Vagina (tissue), 2 donors: ENCODE measurements around the gene NEUROG2. TPM values are rescaled to one million over a fixed set of nuclear protein-coding genes. Genes with fewer than 3 reads are reported as not detected.

ENCODE experiments used
- DNase-seq, 2 donors: peaks; one replicate each; pipeline ENCODE4 v3.0.0-alpha.2; 2017; ENCODE audit errors: extremely low spot score in 2 of 2
- H3K27ac ChIP-seq: fragments of 200-600 bp; sonication (generic); one replicate; pipeline ENCODE4 v1.5.1; 2019
- H3K27me3 ChIP-seq: fragments of 200-600 bp; sonication (generic); one replicate; pipeline ENCODE4 v1.5.1; 2019
- H3K36me3 ChIP-seq, 2 donors: fragments of 200-600 bp; sonication (generic); one replicate each; pipeline ENCODE4 v1.5.1; 2017 to 2019
- H3K4me1 ChIP-seq: fragments of 200-600 bp; sonication (generic); one replicate; pipeline ENCODE4 v1.5.1; 2019
- H3K4me3 ChIP-seq, 2 donors: fragments of 200-600 bp; sonication (generic); 1 replicate in 1 of 2; 2 replicates in 1 of 2; pipeline ENCODE4 v1.5.1; 2016 to 2019
- H3K9me3 ChIP-seq: fragments of 200-600 bp; sonication (generic); one replicate; pipeline ENCODE4 v1.5.1; 2019
- POLR2A ChIP-seq, 2 donors: fragments of 450-650 bp; IDR thresholded peaks; one replicate each; pipeline ENCODE4 v1.6.1; 2017; ENCODE audit warnings: antibody characterized with exemption in 2 of 2, mild to moderate bottlenecking in 2 of 2, moderate library complexity in 2 of 2
- POLR2AphosphoS5 ChIP-seq, 2 donors: sonication (generic); formaldehyde crosslinking; IDR thresholded peaks; one replicate each; pipeline ENCODE4 v1.9.0; 2017; ENCODE audit warnings: antibody characterized with exemption in 2 of 2, mild to moderate bottlenecking in 2 of 2, low read depth in 1 of 2; ENCODE audit not compliant: insufficient read depth in 1 of 2
- intact Hi-C: fragments of 100-400 bp; cut with DNase I; formaldehyde crosslinking; loops from one replicate; pipeline ENCODE4 v1.15.1; 2023
- total RNA-seq: library from RNA; depleted of rRNA; stranded (reverse); fragments of >200 nt; gene quantifications from one replicate; pipeline ENCODE4 v1.2.3, GENCODE V29; 2016
- TF ChIP-seq, protein P1 (sequence below), 3 experiments: fragments of 450-650 bp in 2 of 3; fragments of 200-600 bp in 1 of 3; sonication (generic) in 1 of 3; IDR thresholded peaks; one replicate each; pipeline ENCODE4 v1.5.1; 2017 to 2019; ENCODE audit warnings: antibody characterized with exemption in 3 of 3, mild to moderate bottlenecking in 2 of 3, moderate library complexity in 2 of 3

Gene NEUROG2
- total RNA-seq, 1 donor from 2014 or later = not detected

DNA sequence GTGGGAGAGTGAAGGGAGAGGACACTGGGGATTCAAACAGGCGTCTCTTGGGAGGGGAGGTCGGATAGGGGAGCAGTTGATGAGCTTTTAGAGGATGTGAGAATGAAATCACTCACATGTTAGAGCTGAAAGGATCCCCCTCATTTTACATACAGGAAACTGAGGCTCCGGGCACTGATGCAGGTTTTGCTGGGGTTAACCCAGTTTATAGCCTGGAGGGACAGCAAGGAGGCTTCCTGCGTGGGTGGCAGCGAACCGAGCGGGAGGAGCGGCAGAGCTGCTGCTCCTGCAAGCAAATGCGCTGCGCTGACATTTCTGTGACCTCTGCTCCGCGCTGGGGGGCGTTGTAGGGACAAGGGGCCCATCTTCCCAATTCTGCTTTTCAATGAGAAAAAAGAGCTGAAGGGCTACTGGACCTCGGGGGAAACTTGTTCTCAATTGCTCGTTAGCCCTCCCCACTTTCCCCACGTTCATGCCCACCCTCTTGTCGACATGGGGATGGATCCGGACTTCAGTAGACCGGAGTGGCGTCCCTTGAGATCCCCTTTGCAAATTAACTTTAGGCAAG is 1.2 kb upstream of the NEUROG2 start:
- DNase-seq = no peak
- no peak overlapping the region for H3K27ac ChIP-seq
- intact Hi-C loops = no loop called here
- peak overlapping the region; percentile 47 to 56 for H3K4me3 ChIP-seq
- H3K9me3 ChIP-seq = no peaks in the 10 kb centered on the region
- H3K4me1 ChIP-seq = peaks cover 30% of the 10 kb centered on the region
- H3K36me3 ChIP-seq = no peaks in the 10 kb centered on the region
- H3K27me3 ChIP-seq = peaks cover 23% of the 10 kb centered on the region
- TF ChIP-seq, protein P1, sequence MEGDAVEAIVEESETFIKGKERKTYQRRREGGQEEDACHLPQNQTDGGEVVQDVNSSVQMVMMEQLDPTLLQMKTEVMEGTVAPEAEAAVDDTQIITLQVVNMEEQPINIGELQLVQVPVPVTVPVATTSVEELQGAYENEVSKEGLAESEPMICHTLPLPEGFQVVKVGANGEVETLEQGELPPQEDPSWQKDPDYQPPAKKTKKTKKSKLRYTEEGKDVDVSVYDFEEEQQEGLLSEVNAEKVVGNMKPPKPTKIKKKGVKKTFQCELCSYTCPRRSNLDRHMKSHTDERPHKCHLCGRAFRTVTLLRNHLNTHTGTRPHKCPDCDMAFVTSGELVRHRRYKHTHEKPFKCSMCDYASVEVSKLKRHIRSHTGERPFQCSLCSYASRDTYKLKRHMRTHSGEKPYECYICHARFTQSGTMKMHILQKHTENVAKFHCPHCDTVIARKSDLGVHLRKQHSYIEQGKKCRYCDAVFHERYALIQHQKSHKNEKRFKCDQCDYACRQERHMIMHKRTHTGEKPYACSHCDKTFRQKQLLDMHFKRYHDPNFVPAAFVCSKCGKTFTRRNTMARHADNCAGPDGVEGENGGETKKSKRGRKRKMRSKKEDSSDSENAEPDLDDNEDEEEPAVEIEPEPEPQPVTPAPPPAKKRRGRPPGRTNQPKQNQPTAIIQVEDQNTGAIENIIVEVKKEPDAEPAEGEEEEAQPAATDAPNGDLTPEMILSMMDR (IDR thresholded peaks at IDR 0.05) = no peak
- TF ChIP-seq POLR2A (IDR thresholded peaks at IDR 0.05) = no peak
- no peak for TF ChIP-seq POLR2AphosphoS5 (IDR thresholded peaks at IDR 0.05; ENCODE audit: insufficient read depth in 1 of 2, low read depth in 1 of 2)

DNA sequence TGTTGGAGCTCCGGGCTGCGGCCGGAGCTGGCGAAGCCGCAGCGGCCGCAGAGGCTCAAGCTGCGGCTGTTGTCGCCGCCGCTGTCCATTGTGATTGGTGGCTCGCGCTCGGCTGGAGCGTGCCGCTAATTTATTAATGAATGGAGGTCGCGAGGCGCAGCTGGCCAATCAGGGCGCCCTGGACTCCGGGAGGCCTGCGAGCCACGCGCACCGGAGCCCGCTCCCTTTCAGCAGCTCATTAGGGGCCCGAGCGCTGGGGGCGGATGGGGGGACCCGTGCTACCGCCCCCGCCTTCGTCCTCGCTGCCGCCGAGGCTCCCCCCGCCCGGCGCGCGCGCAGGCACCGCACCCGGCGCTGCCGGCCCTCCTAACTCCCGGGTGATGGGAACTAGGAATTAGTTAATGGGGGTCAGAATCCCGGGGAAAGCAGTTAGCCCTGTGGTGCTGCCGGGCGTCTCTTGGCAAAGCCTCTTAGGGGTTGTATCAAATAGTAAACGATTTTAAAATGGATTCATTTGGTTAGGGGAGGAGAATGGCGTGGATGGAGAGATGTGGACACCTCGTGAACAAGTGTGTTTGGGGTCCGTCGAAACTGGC is 589 bp upstream of the NEUROG2 start:
- Histone ChIP-seq H3K36me3 (no peaks in the 10 kb centered on the region), H3K4me3 (peak overlapping the region; percentile 47 to 56), H3K9me3 (no peaks in the 10 kb centered on the region), H3K27me3 (peaks cover 23% of the 10 kb centered on the region), H3K27ac (no peak overlapping the region), H3K4me1 (peaks cover 30% of the 10 kb centered on the region)
- TF ChIP-seq POLR2A (IDR thresholded peaks at IDR 0.05) (no peak), POLR2AphosphoS5 (IDR thresholded peaks at IDR 0.05; ENCODE audit: insufficient read depth in 1 of 2, low read depth in 1 of 2) (no peak)
- TF ChIP-seq, protein P1 (IDR thresholded peaks at IDR 0.05) = no peak
- DNase-seq = no peak
- intact Hi-C loops = no loop called here

DNA sequence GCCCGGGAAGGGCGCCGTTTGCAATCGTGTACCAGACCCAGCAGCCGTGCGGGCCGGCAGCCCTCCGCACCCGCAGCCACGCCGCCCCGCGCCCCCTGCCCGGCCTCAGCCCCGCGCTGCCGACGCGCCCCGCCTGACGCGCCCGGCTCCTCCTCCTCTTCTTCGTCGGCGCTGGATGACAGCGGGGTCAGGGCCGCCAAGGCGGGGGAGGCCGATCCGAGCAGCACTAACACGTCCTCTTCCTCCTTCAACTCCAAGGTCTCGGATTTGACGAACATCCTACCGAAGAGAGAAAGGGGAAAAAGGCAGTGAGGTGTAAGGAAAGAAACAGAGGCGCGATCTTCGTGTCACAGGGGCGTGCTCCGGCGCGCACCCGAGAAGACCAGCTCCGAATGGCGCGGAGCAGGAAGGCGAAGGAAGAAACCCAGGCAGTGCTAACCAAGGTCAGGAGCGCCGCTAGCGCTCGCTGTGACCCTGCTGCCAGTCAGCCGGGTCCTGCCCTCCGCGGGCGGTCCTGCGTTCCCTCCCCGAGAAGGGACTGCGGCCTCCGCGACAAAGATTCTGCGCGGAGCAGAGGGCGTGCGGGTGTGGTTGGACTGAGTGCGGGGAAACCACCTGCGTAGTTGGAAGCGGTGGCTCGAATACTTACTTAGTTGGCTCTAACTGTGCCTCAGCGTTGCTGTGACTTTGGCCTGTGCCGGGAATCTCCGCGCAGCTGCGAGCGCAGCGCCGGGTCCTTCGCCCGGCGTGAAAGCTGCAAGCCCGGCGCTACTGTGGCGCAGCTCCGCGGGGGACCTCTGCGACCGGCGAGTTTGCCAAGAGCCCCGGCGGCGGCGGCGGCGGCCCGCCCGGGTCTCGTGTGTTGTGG is 548 bp downstream of the NEUROG2 start:
- H3K27me3 ChIP-seq = peaks cover 19% of the 10 kb centered on the region
- H3K4me3 ChIP-seq = peak overlapping the region; percentile 47 to 56
- intact Hi-C loops = no loop called here
- DNase-seq = no peak
- no peak overlapping the region for H3K27ac ChIP-seq
- H3K4me1 ChIP-seq = peaks cover 38% of the 10 kb centered on the region
- H3K9me3 ChIP-seq = no peaks in the 10 kb centered on the region
- TF ChIP-seq, protein P1 (IDR thresholded peaks at IDR 0.05) = no peak
- TF ChIP-seq POLR2A (IDR thresholded peaks at IDR 0.05) (no peak), POLR2AphosphoS5 (IDR thresholded peaks at IDR 0.05; ENCODE audit: insufficient read depth in 1 of 2, low read depth in 1 of 2) (no peak)
- no peaks in the 10 kb centered on the region for H3K36me3 ChIP-seq

DNA sequence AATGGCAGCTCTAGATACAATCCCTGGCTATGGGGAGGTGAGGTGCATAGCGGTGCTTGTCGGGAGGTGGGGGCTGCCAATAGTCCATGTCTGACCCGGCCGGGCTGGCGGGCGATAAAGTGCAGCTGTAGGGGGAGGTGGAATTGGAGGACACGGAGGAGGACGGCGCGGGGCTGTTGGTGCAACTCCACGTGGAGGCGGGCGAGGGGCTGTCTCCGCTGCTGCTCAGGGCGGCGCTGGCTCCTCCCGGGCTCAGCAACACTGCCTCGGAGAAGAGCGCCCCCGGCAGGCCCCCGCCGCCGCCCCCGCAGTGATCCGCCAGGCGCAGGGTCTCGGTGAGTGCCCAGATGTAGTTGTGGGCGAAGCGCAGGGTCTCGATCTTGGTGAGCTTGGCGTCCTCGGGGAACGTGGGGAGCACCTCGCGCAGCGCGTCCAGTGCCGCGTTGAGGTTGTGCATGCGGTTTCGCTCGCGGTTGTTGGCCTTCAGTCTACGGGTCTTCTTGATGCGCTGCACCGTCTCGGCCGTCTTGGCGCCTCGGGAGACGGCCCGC is 1.3 kb downstream of the NEUROG2 start:
- Histone ChIP-seq H3K9me3 (no peaks in the 10 kb centered on the region), H3K36me3 (no peaks in the 10 kb centered on the region), H3K27me3 (peaks cover 21% of the 10 kb centered on the region), H3K27ac (no peak overlapping the region), H3K4me1 (peaks cover 45% of the 10 kb centered on the region), H3K4me3 (peak overlapping the region; percentile 47 to 56)
- TF ChIP-seq, protein P1 (IDR thresholded peaks at IDR 0.05) = no peak
- TF ChIP-seq POLR2AphosphoS5 (IDR thresholded peaks at IDR 0.05; ENCODE audit: insufficient read depth in 1 of 2, low read depth in 1 of 2) (no peak), POLR2A (IDR thresholded peaks at IDR 0.05) (no peak)
- intact Hi-C loops = no loop called here
- no peak for DNase-seq
